Measurements from ENCODE around the gene ASCC3.
"Not testable (repeated sequence)": the region's sequence is repeated elsewhere in the genome, so short reads cannot be mapped to it uniquely, and the experiment has no call there.

ASCC3 gene

DNA sequence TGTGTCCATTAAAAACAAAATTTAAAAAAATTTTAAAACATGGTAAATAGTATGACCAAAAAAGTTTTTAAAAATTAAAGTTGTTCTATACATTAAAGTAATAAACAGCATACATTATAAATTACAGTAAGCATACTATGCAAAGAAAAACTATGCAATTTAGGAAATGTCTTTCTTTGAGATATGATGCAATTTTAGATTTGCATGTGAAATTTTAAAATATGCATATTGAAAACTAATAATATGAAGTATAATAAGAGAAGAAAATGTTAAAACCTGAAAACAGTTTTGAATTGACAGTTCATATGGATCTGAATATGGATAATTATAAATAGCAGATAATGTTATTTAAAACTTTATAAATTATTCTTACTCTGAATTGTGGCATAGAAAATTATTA is 43.1 kb downstream of the ASCC3 start:
- no peak overlapping the region for H3K4me3 ChIP-seq (ENCODE audit: low read depth, low read length)
- TF ChIP-seq, protein P1, sequence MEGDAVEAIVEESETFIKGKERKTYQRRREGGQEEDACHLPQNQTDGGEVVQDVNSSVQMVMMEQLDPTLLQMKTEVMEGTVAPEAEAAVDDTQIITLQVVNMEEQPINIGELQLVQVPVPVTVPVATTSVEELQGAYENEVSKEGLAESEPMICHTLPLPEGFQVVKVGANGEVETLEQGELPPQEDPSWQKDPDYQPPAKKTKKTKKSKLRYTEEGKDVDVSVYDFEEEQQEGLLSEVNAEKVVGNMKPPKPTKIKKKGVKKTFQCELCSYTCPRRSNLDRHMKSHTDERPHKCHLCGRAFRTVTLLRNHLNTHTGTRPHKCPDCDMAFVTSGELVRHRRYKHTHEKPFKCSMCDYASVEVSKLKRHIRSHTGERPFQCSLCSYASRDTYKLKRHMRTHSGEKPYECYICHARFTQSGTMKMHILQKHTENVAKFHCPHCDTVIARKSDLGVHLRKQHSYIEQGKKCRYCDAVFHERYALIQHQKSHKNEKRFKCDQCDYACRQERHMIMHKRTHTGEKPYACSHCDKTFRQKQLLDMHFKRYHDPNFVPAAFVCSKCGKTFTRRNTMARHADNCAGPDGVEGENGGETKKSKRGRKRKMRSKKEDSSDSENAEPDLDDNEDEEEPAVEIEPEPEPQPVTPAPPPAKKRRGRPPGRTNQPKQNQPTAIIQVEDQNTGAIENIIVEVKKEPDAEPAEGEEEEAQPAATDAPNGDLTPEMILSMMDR (IDR thresholded peaks at IDR 0.05; ENCODE audit: borderline replicate concordance, insufficient read depth, low read depth, low read length): no peak

- TF ChIP-seq, protein P1 (IDR thresholded peaks at IDR 0.05; ENCODE audit: borderline replicate concordance, insufficient read depth, low read depth, low read length): no peak
- no peak overlapping the region for H3K4me3 ChIP-seq (ENCODE audit: low read depth, low read length)
Measured at GRCh38 chr6:100833972-100834574, 47.1 kb downstream of the ASCC3 start.

DNA sequence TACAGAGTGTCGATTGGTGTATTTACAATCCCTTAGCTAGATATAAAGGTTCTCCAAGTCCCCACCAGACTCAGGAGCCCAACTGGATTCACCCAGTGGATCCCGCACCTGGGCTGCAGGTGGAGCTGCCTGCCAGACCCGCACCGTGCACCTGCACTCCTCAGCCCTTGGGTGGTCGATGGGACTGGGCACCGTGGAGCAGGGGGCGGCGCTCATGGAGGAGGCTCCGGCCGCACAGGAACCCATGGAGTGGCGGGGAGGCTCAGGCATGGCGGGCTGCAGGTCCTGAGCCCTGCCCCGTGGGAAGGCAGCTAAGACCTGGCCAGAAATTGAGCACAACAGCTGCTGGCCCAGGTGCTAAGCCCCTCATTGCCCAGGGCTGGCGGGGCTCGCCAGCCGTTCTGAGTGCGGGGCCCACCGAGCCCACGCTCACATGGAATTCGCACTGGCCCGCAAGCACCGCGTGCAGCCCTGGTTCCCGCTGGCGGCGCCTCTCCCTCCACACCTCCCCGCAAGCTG is 52.0 kb downstream of the ASCC3 start:
- H3K4me3 ChIP-seq (ENCODE audit: low read depth, low read length): not testable (repeated sequence)

DNA sequence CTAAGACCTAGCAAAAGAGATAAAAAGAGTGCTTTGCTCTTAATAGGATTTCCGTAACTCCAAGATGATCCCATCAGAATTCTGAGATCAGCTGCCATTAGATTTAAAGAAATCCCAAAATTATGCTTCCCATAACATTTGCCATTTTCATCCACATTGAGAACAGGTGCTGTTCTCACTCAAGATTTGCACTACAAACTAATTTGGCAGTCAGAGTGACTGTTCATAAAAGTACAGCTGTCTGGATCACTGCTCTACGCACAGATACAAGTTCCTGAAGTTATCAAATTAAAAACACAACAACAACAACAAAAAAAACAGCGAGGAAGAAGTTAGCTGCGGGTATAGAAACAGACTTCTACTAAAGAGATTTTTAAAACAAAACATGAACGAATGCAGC is 58.1 kb downstream of the ASCC3 start:
- TF ChIP-seq, protein P1 (IDR thresholded peaks at IDR 0.05; ENCODE audit: borderline replicate concordance, insufficient read depth, low read depth, low read length): no peak
- no peak overlapping the region for H3K4me3 ChIP-seq (ENCODE audit: low read depth, low read length)

- no peak overlapping the region for H3K4me3 ChIP-seq (ENCODE audit: low read depth, low read length)
- TF ChIP-seq, protein P1 (IDR thresholded peaks at IDR 0.05; ENCODE audit: borderline replicate concordance, insufficient read depth, low read depth, low read length): no peak
Measured at GRCh38 chr6:100818066-100818465, 63.1 kb downstream of the ASCC3 start.

DNA sequence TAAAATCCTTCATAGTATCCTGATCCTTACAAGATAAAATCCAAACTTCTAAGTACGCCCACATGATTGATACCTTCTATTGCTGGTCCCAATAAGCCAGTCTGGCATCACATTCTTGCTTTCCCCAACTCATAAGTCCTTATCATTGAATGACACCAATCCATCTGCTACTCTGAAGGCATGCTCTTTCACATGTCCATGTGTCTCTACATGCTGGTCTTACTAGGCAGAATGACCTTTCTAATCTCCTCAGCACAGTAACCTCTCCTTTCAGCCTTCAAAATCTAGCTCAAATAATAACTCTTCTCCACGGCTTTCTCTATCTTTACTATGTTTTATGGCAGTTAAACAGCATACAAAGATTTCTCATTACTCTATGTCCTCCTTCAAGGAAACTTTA is 71.1 kb downstream of the ASCC3 start:
- H3K4me3 ChIP-seq (ENCODE audit: low read depth, low read length): no peak overlapping the region
- TF ChIP-seq, protein P1 (IDR thresholded peaks at IDR 0.05; ENCODE audit: borderline replicate concordance, insufficient read depth, low read depth, low read length): no peak

DNA sequence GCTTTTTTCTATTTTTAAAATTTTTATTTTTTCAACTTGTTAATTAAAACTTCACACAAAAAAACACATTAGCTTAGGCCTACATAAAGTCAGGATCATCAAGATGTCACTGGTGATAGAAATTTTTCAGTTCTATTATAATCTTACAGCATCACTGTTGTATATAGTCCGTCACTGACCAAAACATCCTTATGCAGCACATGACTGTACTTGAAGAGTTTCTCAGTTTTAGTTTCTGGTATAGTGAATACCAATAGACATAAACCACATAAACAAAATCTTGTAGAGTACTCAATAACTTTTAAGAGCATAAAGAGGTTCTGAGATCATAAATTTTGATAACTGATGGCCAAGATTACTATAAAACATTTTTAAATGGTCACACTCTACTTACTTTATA is 71.8 kb downstream of the ASCC3 start:
- TF ChIP-seq, protein P1 (IDR thresholded peaks at IDR 0.05; ENCODE audit: borderline replicate concordance, insufficient read depth, low read depth, low read length): no peak
- no peak overlapping the region for H3K4me3 ChIP-seq (ENCODE audit: low read depth, low read length)

Data from GM12875 (cell line).